Vagina (tissue), 2 donors: Measurements from ENCODE around the gene SHISA6.

Experiments
- CTCF ChIP-seq, 3 experiments: fragments of 450-650 bp in 2 of 3; fragments of 200-600 bp in 1 of 3; sonication (generic) in 1 of 3; IDR thresholded peaks; one replicate each; pipeline ENCODE4 v1.5.1; 2017 to 2019; ENCODE audit warnings: antibody characterized with exemption in 3 of 3, mild to moderate bottlenecking in 2 of 3, moderate library complexity in 2 of 3
- POLR2A ChIP-seq, 2 donors: fragments of 450-650 bp; IDR thresholded peaks; one replicate each; pipeline ENCODE4 v1.6.1; 2017; ENCODE audit warnings: antibody characterized with exemption in 2 of 2, mild to moderate bottlenecking in 2 of 2, moderate library complexity in 2 of 2

- TF ChIP-seq CTCF (IDR thresholded peaks at IDR 0.05) (no peak), POLR2A (IDR thresholded peaks at IDR 0.05) (no peak)
These were observed 67.5 kb downstream of the SHISA6 start for GRCh38 chr17:11308531-11308930.
